Memory B cell (primary cell): ENCODE results near the gene SCN11A.
A peak's percentile ranks its signal among the peaks of the same experiment; 100 is the strongest.

Experiments
- ATAC-seq: fragments of 150-1000 bp; cut with Tn5 transposase; 2 replicates; pipeline ENCODE4 v1.10.0; 2021; ENCODE audit warnings: low read depth, mild to moderate bottlenecking, moderate library complexity
- DNase-seq, 2 donors: peaks; one replicate each; pipeline ENCODE4 v3.0.0; 2022; ENCODE audit warnings: low spot score in 2 of 2
- H3K27ac Mint-ChIP-seq: one replicate; pipeline ENCODE4 v1.8.0; 2022; ENCODE audit warnings: mild to moderate bottlenecking, moderate library complexity, mixed read lengths
- H3K27me3 Mint-ChIP-seq: one replicate; pipeline ENCODE4 v1.8.0; 2022; ENCODE audit warnings: mixed read lengths
- H3K36me3 Mint-ChIP-seq: one replicate; pipeline ENCODE4 v1.8.0; 2022; ENCODE audit warnings: mild to moderate bottlenecking, mixed read lengths
- H3K4me1 Mint-ChIP-seq: one replicate; pipeline ENCODE4 v1.8.0; 2022; ENCODE audit warnings: mixed read lengths
- H3K4me3 Mint-ChIP-seq: one replicate; pipeline ENCODE4 v1.8.0; 2022; ENCODE audit warnings: mild to moderate bottlenecking, moderate library complexity, mixed read lengths
- H3K9me3 Mint-ChIP-seq: one replicate; pipeline ENCODE4 v1.8.0; 2022; ENCODE audit warnings: mixed read lengths

Gene SCN11A

DNA sequence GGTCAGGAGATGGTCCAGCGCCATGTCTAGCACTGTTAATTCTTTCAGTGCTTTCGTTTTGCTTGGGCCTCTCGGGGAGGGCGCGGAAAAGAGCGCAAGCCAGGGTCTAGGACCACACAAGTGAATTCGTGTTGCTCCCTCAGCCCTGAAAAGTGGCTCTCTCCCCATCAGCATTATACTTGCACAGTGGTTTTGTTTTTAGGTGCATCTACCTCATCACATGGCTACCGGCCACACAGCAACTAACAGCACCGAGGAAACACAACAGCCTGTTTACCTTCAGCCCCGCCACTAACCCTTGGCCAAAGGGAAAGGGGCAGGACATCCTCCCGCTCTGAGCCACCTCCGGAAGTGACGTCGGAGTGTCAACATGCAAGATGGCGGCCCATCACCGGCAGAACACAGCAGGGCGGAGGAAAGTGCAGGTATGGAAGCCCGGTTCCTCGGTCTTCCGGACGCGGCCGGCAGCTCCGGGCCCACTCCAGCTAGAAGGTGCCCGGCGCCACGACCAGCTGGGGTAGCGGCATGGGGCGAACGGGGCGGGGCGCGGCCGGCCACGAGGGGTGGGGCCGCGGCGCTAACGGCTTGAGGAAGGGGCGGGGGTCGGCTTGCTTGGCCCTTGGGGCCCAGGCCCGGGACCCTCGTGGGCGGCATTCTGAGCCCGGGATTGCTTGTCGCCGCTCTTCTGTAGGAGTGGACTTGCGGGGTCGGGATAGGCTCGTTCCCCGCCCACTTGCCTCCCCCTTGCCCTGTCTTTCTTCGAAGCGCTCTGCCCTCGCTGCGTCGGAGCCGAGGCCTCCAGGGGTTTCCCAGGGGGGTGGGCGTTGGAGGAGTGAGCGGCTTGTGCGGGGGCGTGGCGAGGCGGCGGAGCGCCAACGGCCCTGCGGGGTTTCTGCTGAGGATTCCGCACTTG is at the start of gene SCN11A, which contains the start of gene WDR48:
TSS of gene SCN11A (minus strand) at position 296 of the 913 bp plus-strand sequence. CDS start 101,582 bp downstream, outside the sequence.
TSS of gene WDR48 (plus strand) at position 368 of the 913 bp plus-strand sequence. CDS start at position 378, 10 bp downstream.
- peaks cover 30% of the 10 kb centered on the region for H3K4me1 Mint-ChIP-seq

DNA sequence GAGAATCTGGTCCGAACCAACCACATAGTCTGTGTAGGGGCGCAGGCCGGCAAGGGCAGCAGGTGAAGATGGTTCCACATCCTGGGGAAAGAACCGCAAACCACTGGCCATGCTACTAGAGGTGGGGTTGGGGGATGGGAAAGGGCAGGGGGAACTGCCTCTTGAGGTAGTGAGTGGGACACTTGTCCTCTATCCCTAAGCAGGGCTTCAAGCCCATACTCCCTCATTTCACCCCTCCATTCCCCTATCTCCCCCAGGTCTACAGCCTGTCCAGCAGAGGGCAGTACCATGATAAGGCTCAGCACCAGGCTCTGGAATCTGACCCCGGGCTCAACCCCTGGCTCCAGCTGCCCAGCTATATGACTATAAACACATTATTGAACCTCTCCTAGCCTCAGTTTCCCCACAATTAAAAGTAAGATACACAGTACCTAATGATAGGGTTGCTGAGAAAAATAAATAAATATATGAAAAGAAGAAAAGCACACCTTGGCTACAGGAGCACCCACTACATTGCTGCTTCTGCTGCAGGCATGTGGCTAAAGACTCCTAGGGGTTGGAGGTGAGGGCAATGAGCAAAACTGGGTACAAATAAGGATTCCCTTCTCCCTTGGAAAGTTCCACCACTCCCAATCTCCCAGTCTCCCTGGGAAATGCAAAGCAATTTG is 49.4 kb upstream of the SCN11A start:
- H3K36me3 Mint-ChIP-seq: peaks cover 10% of the 10 kb centered on the region
- no peak overlapping the region for H3K4me3 Mint-ChIP-seq
- peaks cover 31% of the 10 kb centered on the region for H3K4me1 Mint-ChIP-seq
- no peaks in the 10 kb centered on the region for H3K27me3 Mint-ChIP-seq
- no peaks in the 10 kb centered on the region for H3K9me3 Mint-ChIP-seq
- DNase-seq (peak in 1 of 2 donors; percentile 52), ATAC-seq (peak; percentile 86)
- H3K27ac Mint-ChIP-seq: peak overlapping the region; percentile 32

More for the DNA sequence above, at the start of gene SCN11A, which contains the start of gene WDR48:
- H3K4me3 Mint-ChIP-seq: peak within 1 kb of the TSS; percentile 89
- H3K27ac Mint-ChIP-seq: peak within 1 kb of the TSS; percentile 98
- no peaks in the 10 kb centered on the region for H3K36me3 Mint-ChIP-seq
- no peaks in the 10 kb centered on the region for H3K27me3 Mint-ChIP-seq
- ATAC-seq (peak; percentile 90), DNase-seq (peak; percentile 87 to 89)
- H3K9me3 Mint-ChIP-seq: no peaks in the 10 kb centered on the region

DNA sequence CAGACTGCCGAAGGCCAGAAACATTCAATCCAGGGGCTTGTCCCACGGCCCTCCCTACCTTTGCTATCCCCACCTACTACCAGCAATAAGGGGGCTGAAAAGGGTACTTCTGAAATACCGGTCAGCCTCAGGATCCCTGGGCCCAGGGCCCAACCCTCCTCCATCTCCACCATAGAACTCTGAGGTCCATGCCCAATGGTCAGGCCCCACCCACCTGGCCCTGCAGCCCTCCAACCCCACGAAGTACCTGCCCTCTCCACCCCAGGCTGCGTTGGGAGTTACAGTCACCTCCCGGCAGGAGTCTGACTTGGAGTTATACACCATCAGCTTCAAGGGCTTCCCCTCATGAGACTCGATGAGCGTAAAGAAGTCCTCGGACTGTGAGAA is 48.7 kb upstream of the SCN11A start:
- H3K36me3 Mint-ChIP-seq: peaks cover 10% of the 10 kb centered on the region
- H3K9me3 Mint-ChIP-seq: no peaks in the 10 kb centered on the region
- ATAC-seq: no peak
- no peak for DNase-seq
- H3K27me3 Mint-ChIP-seq: no peaks in the 10 kb centered on the region
- H3K4me1 Mint-ChIP-seq: peaks cover 24% of the 10 kb centered on the region
- H3K4me3 Mint-ChIP-seq: no peak overlapping the region
- no peak overlapping the region for H3K27ac Mint-ChIP-seq

DNA sequence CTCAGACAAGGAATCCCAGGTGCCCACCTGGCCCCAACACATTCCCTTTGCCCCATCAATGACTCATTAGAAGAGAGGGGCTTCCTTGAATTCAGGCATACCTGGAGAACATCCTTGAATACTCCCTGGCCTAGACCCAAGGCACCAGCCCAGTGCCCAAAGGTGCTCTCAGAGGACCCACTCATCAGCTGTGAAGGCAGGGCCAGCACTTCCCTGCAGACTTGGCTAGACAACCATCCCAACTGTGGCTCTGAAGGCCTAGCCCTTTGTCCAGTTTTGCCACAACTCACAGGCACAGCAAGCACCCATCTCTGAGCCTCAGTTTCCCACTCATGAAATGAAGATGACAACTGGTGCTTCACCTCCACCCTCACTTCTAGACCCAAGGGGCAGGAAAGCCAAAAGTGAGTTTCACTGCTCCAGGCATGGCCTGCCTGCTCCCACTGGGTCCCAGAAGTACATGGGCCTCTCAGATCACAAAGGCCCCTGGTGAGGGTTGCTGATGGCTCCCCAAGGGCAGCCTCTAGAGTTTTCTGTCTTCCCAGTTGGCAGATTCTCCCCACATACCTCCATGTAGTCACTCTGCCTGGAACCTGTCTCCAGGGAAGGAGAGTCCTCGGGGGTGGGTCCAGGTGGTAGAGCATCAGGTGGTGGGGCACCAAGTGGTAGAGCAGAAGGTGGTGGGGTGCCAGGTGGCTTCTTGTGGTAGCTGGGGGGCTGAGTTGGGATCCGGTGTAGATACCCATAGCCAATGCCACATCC is 48.2 kb upstream of the SCN11A start:
- no peak for DNase-seq
- H3K4me1 Mint-ChIP-seq: peaks cover 20% of the 10 kb centered on the region
- H3K4me3 Mint-ChIP-seq: no peak overlapping the region
- no peak for ATAC-seq
- no peaks in the 10 kb centered on the region for H3K9me3 Mint-ChIP-seq
- no peak overlapping the region for H3K27ac Mint-ChIP-seq
- H3K27me3 Mint-ChIP-seq: no peaks in the 10 kb centered on the region
- peaks cover 10% of the 10 kb centered on the region for H3K36me3 Mint-ChIP-seq

DNA sequence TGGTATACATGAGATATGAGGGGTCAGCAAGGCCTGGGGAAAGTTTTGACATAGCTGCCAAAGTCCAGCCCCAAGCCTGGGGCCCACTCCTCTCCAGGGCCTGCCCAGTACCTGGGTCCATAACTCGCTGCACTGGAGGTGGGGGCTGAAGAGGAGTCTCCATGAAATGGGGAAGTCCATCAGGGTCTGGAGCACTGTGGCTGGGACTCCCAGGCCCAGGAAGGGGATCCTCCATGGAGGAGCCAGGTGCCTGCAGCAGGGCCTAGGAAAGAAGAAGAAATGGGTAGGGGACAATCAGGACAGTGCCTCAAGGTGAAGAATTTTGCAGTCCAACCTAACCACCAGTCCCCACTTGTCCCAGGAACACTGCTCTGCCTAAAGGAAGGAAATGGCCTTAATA is 47.5 kb upstream of the SCN11A start:
- peaks cover 18% of the 10 kb centered on the region for H3K4me1 Mint-ChIP-seq

DNA sequence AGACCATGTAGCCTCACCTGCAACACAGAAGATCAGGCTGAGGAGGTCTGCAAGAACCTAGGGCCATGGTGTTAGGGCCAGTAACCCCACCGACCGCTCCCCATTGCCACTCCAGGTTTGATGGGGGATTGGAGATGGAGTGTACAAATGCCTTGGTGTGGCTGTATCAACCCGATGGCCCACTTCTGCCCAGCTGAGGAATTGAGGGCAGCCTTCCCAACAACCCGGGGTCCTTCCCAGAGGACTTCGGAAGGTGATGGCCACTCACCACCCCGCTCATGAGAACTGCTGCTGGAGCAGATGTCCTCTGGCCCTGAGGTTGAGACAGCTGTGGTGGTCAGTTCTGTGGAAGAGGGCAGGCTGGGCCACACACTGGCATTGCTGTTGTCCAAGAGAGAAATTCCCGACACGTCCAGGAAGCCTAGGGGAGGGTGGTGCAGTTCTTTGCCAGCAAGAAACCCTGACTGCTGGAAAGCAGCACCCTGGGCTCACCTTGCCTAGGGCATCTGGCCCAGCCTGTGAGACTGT is 46.8 kb upstream of the SCN11A start:
- Mint-ChIP-seq H3K36me3 (peaks cover 19% of the 10 kb centered on the region), H3K27ac (no peak overlapping the region), H3K4me3 (no peak overlapping the region)

More for the DNA sequence above, 47.5 kb upstream of the SCN11A start:
- DNase-seq (no peak), ATAC-seq (no peak)
- Mint-ChIP-seq H3K9me3 (no peaks in the 10 kb centered on the region), H3K36me3 (peaks cover 15% of the 10 kb centered on the region), H3K27me3 (no peaks in the 10 kb centered on the region), H3K4me3 (no peak overlapping the region), H3K27ac (no peak overlapping the region)

DNA sequence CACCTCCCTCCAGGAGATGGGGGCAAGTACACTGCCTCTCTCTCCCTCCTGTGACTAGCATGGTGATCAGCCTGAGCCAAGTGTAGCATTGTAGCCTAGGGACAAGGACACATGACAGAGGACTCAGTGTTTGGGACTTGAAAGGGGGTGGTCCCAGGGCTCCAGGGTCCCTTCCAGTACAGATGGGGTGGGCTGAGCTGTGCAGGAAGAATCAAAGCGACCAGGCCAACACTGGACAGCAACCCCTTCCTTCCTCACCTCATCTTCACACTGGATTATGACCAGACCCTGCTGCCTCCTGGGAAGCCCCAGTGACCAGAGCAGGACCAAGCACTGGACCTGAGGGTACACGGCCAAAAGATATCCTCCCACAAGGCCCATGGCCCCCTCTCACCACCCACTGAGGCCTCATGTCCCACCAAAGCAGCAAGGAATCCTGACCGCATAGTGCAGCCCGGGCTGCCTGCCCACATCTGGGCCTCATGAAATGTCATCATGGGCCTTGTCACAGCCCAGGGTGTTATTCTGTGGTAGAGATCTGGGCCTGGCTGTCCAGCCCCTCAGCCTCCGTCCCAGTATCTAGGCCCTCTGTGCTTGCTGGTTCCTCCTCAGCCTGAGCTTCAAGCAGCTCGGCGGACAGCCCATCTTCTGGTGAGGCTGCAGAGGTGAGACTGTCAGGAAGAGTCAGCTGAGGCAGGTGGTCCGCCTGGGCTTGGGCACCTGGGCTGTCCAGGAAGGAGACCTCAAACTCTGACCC is 46.1 kb upstream of the SCN11A start:
- DNase-seq (no peak), ATAC-seq (no peak)
- no peak overlapping the region for H3K27ac Mint-ChIP-seq
- no peak overlapping the region for H3K4me3 Mint-ChIP-seq
- peaks cover 20% of the 10 kb centered on the region for H3K36me3 Mint-ChIP-seq
- no peaks in the 10 kb centered on the region for H3K9me3 Mint-ChIP-seq
- peaks cover 14% of the 10 kb centered on the region for H3K4me1 Mint-ChIP-seq
- H3K27me3 Mint-ChIP-seq: no peaks in the 10 kb centered on the region

More for the DNA sequence above, 46.8 kb upstream of the SCN11A start:
- Mint-ChIP-seq H3K9me3 (no peaks in the 10 kb centered on the region), H3K27me3 (no peaks in the 10 kb centered on the region), H3K4me1 (peaks cover 15% of the 10 kb centered on the region)
- ATAC-seq (no peak), DNase-seq (no peak)

DNA sequence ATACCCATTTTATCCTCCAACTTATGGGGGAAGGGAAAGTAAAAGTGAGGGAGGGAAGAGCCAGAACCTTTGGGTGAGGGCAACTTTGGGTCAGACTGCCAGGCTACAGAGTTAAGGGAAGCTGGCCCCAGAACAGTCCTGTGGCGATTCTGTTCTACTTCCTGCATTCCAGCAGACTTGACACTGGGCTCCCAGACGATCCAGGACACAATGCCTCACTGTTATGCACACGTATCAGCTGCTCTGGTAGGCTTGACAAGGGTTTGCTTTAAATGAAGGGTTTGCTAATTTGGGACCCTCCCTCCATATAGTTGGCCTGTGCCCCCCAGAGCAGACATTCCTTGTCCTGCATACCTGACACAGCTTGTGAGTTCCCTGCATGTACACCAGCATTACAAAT is 45.0 kb upstream of the SCN11A start:
- no peaks in the 10 kb centered on the region for H3K9me3 Mint-ChIP-seq
- H3K4me1 Mint-ChIP-seq: peaks cover 6% of the 10 kb centered on the region
- no peaks in the 10 kb centered on the region for H3K27me3 Mint-ChIP-seq
- no peak overlapping the region for H3K27ac Mint-ChIP-seq
- no peak for DNase-seq
- ATAC-seq: no peak
- no peak overlapping the region for H3K4me3 Mint-ChIP-seq
- H3K36me3 Mint-ChIP-seq: peaks cover 26% of the 10 kb centered on the region

DNA sequence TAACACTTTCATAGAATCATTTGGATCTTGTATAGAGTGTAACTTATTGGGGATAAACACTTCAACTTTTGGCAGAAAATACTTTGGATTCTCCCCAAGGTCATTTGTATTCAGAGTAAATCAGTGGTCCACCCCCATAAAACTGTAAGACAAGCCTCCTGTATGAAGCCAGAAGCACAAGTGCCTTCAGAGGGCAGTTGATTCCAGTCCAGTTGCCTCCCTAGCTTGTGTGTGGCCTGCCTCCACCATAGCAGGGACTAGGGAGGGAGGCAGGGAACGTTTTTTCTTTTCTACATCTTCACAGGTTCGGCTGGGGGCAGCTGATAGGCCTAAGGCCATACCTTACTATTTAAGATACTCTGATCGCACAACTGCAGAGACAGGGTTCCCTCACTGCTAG is 44.0 kb upstream of the SCN11A start:
- DNase-seq (no peak), ATAC-seq (no peak)
- Mint-ChIP-seq H3K27ac (peak overlapping the region; percentile 45), H3K36me3 (peaks cover 26% of the 10 kb centered on the region), H3K9me3 (no peaks in the 10 kb centered on the region), H3K27me3 (no peaks in the 10 kb centered on the region), H3K4me1 (no peaks in the 10 kb centered on the region), H3K4me3 (no peak overlapping the region)

DNA sequence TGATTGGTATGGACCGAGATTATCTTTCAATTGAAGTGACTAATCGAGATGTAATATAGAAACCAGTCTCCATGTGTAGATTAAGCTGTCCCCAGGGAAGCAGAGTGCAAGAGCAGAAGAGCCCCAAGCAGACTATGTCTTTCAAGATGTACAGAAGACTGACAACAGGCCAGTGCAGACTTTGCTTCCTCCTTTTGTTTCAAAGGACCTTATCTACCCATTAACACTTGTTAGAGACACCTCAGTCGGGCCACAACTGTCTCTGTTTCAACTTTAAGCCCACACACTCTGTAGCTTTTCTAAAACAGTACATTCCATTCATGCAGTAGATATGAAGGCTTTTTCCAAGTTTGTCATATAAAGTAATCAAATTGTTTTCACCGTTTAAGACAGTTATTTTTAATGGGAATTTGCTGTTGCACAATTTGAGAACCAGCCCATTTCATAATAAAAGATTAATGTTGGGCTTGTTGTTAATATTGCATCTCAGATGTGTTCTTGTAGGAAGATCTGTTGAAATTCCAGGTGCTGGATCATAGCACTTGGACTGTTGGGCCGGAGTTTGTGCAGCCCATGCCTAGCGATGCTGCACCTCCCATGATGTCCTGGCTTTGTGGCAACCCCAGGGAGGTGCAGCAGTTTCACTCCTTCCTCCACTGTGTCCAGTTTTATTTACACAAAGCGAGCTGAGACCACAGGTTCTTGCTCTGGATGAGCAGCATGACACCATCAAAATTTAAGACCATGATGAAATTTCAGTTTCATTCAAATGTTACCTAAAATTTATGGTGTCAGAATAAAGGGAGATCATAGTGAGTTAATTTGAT is 43.3 kb upstream of the SCN11A start:
- Mint-ChIP-seq H3K36me3 (peaks cover 28% of the 10 kb centered on the region), H3K4me3 (no peak overlapping the region), H3K27me3 (no peaks in the 10 kb centered on the region), H3K9me3 (no peaks in the 10 kb centered on the region), H3K27ac (peak overlapping the region; percentile 45), H3K4me1 (no peaks in the 10 kb centered on the region)
- no peak for DNase-seq
- ATAC-seq: no peak

DNA sequence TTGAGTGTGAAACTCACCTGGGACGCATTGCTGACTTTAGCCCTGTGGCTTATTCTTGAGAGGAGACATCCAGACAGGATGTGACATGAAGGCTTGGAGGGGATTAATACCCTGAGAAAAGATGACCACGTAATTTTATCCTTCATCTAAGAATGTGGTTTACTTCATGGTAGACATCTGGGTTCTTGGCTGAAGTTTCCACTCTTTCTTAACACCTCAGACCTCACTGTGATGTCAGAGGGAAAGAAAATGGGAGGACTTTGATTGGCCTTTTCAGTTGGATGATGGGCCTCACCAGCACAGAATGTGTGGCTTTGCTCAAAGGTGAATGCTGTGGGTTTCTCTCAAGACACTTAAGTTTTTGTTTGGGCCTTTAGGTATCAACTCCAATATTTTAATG is 39.2 kb upstream of the SCN11A start:
- peaks cover 34% of the 10 kb centered on the region for H3K36me3 Mint-ChIP-seq
- H3K27ac Mint-ChIP-seq: no peak overlapping the region
- H3K9me3 Mint-ChIP-seq: no peaks in the 10 kb centered on the region
- H3K4me3 Mint-ChIP-seq: no peak overlapping the region
- DNase-seq: no peak
- peaks cover 9% of the 10 kb centered on the region for H3K4me1 Mint-ChIP-seq
- ATAC-seq: no peak
- H3K27me3 Mint-ChIP-seq: no peaks in the 10 kb centered on the region

DNA sequence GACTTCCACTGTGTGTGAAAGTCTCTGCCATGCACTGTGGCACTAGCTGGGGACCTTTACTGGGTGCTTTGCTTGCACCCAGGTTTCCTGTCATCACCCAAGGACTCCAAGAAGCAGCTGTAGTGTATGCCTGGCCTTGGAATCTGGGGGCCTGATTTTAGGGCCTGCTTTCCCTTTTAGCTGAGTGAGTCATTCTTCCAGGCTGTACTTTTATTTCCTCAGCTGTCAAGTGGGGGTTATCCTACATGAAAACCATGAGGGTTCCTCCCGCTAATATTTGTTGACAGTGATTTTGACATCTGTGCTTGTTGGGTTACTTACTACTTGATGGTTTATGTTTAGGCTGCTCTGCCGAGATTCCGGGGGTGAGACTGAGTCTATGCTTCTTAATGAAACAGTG is 37.1 kb upstream of the SCN11A start:
- ATAC-seq (no peak), DNase-seq (no peak)
- H3K27ac Mint-ChIP-seq: no peak overlapping the region
- H3K4me1 Mint-ChIP-seq: peaks cover 13% of the 10 kb centered on the region
- H3K9me3 Mint-ChIP-seq: no peaks in the 10 kb centered on the region
- no peaks in the 10 kb centered on the region for H3K27me3 Mint-ChIP-seq
- peaks cover 29% of the 10 kb centered on the region for H3K36me3 Mint-ChIP-seq
- H3K4me3 Mint-ChIP-seq: no peak overlapping the region
